ENCODE measurements around the gene NUDT16L1.

The NUDT16L1 gene

GRCh38 chr16:4693296-4693955 is at the start of gene NUDT16L1:
Gene NUDT16L1, plus strand, starts transcription at chr16:4693562. Its CDS starts 165 bp downstream, at chr16:4693727.
- DNase-seq (ENCODE audit: low spot score), result peak; percentile 100

- DNase-seq (ENCODE audit: low spot score), result no peak
Observed at GRCh38 chr16:4646773-4647643, 46.4 kb upstream of the NUDT16L1 start.

- no peak for DNase-seq (ENCODE audit: low spot score)
Observed at GRCh38 chr16:4647644-4647980, 45.8 kb upstream of the NUDT16L1 start.

GRCh38 chr16:4648917-4649316 is 44.4 kb upstream of the NUDT16L1 start:
- no peak for DNase-seq (ENCODE audit: low spot score)

GRCh38 chr16:4649744-4650442 is 43.5 kb upstream of the NUDT16L1 start:
- DNase-seq (ENCODE audit: low spot score), result no peak

GRCh38 chr16:4650443-4651074 is 42.8 kb upstream of the NUDT16L1 start:
- peak; percentile 82 for DNase-seq (ENCODE audit: low spot score)

- no peak for DNase-seq (ENCODE audit: low spot score)
Observed at GRCh38 chr16:4651827-4652226, 41.5 kb upstream of the NUDT16L1 start.

GRCh38 chr16:4652561-4652960 is 40.8 kb upstream of the NUDT16L1 start:
- no peak for DNase-seq (ENCODE audit: low spot score)

GRCh38 chr16:4654011-4654963 is 39.1 kb upstream of the NUDT16L1 start:
- DNase-seq (ENCODE audit: low spot score), result no peak

- no peak for DNase-seq (ENCODE audit: low spot score)
Observed at GRCh38 chr16:4654964-4655590, 38.3 kb upstream of the NUDT16L1 start.

- DNase-seq (ENCODE audit: low spot score), result no peak
Observed at GRCh38 chr16:4655801-4656200, 37.6 kb upstream of the NUDT16L1 start.

- DNase-seq (ENCODE audit: low spot score), result no peak
Observed at GRCh38 chr16:4656221-4656620, 37.1 kb upstream of the NUDT16L1 start.

GRCh38 chr16:4656695-4657686 is 36.4 kb upstream of the NUDT16L1 start:
- no peak for DNase-seq (ENCODE audit: low spot score)

GRCh38 chr16:4659363-4660353 is 33.7 kb upstream of the NUDT16L1 start:
- DNase-seq (ENCODE audit: low spot score), result no peak

- DNase-seq (ENCODE audit: low spot score), result peak; percentile 73
Observed at GRCh38 chr16:4660454-4661007, 32.8 kb upstream of the NUDT16L1 start.

- no peak for DNase-seq (ENCODE audit: low spot score)
Observed at GRCh38 chr16:4661661-4662060, 31.7 kb upstream of the NUDT16L1 start.

- DNase-seq (ENCODE audit: low spot score), result no peak
Observed at GRCh38 chr16:4663465-4663776, 29.9 kb upstream of the NUDT16L1 start.
